CD4-positive, alpha-beta T cell (primary cell): ENCODE results near the gene ZNF593. TPM values are rescaled to one million over a fixed set of nuclear protein-coding genes. Genes with fewer than 3 reads are reported as not detected.

ENCODE experiments used
- ATAC-seq: fragments of 200-7000 bp; cut with Tn5 transposase; one replicate; pipeline ENCODE4 v1.10.0; 2022; ENCODE audit warnings: mild to moderate bottlenecking; ENCODE audit not compliant: poor library complexity
- CTCF ChIA-PET: fragments of 350-600 bp; sonication (Branson Sonifier 250); formaldehyde crosslinking; loops from one replicate; lab custom pipeline; 2021; ENCODE audit warnings: antibody characterized with exemption, inconsistent platforms; lab: Charles Lee
- POLR2A ChIA-PET: fragments of 350-600 bp; sonication (Branson Sonifier 250); formaldehyde crosslinking; loops from one replicate; lab custom pipeline; 2021; ENCODE audit warnings: antibody characterized with exemption, inconsistent platforms; lab: Charles Lee
- DNase-seq, 14 experiments: peaks; one replicate each; pipeline ENCODE4 v3.0.0-alpha.2; 2013 to 2020; ENCODE audit warnings: mixed read lengths in 2 of 14
- H3K27ac ChIP-seq, 2 donors: one replicate each; pipeline versions ENCODE4 v1.5.1 to v1.7.0; 2013; ENCODE audit warnings: low read length in 2 of 2, low read depth in 1 of 2, mild to moderate bottlenecking in 1 of 2
- H3K27me3 ChIP-seq, 2 experiments: 1 replicate in 1 of 2; 2 replicates in 1 of 2; pipeline versions ENCODE4 v1.6.1 to v1.7.0; 2013; ENCODE audit warnings: low read length in 2 of 2, control low read depth in 1 of 2, mild to moderate bottlenecking in 1 of 2, moderate library complexity in 1 of 2; ENCODE audit not compliant: insufficient read depth in 2 of 2, control insufficient read depth in 1 of 2
- H3K36me3 ChIP-seq: one replicate; pipeline ENCODE4 v1.6.1; 2013; ENCODE audit warnings: low read length, control low read depth; ENCODE audit not compliant: insufficient read depth
- H3K4me1 ChIP-seq: one replicate; pipeline ENCODE4 v1.6.1; 2013; ENCODE audit warnings: low read length, control low read depth; ENCODE audit not compliant: insufficient read depth
- H3K4me3 ChIP-seq: one replicate; pipeline ENCODE4 v1.5.1; 2013; ENCODE audit warnings: mild to moderate bottlenecking, low read length, moderate library complexity
- H3K9me3 ChIP-seq, 2 experiments: 1 replicate in 1 of 2; 2 replicates in 1 of 2; pipeline versions ENCODE4 v1.6.1 to v1.7.0; 2013; ENCODE audit warnings: low read length in 2 of 2, mild to moderate bottlenecking in 2 of 2, control low read depth in 1 of 2, moderate library complexity in 1 of 2; ENCODE audit not compliant: control insufficient read depth in 1 of 2, insufficient read depth in 1 of 2
- H3K27ac Mint-ChIP-seq: one replicate; pipeline ENCODE4 v1.8.0; 2020; ENCODE audit warnings: mixed read lengths
- H3K27me3 Mint-ChIP-seq: one replicate; pipeline ENCODE4 v1.8.0; 2021; ENCODE audit warnings: mixed read lengths
- H3K36me3 Mint-ChIP-seq: one replicate; pipeline ENCODE4 v1.8.0; 2021; ENCODE audit warnings: low read depth, mixed read lengths
- H3K4me1 Mint-ChIP-seq: one replicate; pipeline ENCODE4 v1.8.0; 2021; ENCODE audit warnings: low read depth, mixed read lengths
- H3K4me3 Mint-ChIP-seq: one replicate; pipeline ENCODE4 v1.8.0; 2020; ENCODE audit warnings: mild to moderate bottlenecking, mixed read lengths
- H3K9me3 Mint-ChIP-seq: one replicate; pipeline ENCODE4 v1.8.0; 2020; ENCODE audit warnings: mixed read lengths
- intact Hi-C, 2 experiments: fragments of 100-400 bp; cut with DNase I in 1 of 2; cut with micrococcal nuclease in 1 of 2; formaldehyde crosslinking; loops; one replicate each; pipeline versions ENCODE4 v1.15.1 to v1.9.0; 2023 to 2025; cut with DNase I, micrococcal nuclease
- total RNA-seq, 174 experiments: library from RNA in 2 of 174; stranded (reverse) in 2 of 174; gene quantifications; one replicate each; pipeline ENCODE4 v1.2.3 and lab custom pipeline; 2021 to 2026
- TF ChIP-seq, protein P1 (sequence below): fragments of 200-600 bp; IDR thresholded peaks from one replicate; pipeline ENCODE4 v1.8.0; 2022; ENCODE audit warnings: antibody characterized with exemption, mild to moderate bottlenecking

ZNF593 gene
- total RNA-seq, 2 experiments from 2014 or later: 5.0 to 6.6 TPM

DNA sequence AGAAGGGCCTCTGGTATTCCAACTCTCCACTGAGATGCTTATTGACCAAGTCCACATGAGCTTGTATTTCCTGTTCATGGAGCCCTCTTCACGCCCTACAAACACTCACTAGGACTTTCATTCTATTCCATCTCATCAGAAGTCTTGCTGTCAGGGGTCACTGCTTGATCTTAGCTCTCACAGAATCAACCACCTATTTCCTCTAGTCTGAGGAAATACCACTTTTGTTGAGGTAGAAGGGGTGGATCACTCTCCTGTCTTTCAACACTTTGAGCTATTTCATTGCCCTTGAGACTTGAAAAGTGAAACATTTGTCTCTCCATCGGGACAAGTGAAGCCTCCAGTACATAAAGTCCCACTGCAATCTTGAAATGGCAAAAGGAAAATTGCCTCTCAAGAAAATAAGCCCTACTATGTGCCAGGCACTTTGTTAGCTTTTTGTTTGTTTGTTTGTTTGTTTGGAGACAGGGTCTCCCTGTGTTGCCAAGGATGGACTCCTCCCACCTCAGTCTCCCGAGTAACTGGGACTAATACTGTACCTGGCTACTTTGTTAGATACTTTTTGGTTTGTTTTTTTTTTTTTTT, 30.6 kb upstream of the ZNF593 start:
- no peaks in the 10 kb centered on the region for H3K36me3 ChIP-seq
- ATAC-seq: peak; percentile 56
- intact Hi-C loops: no loop called here
- peaks cover 3% of the 10 kb centered on the region for H3K4me1 ChIP-seq
- no peaks in the 10 kb centered on the region for H3K9me3 ChIP-seq
- TF ChIP-seq, protein P1, sequence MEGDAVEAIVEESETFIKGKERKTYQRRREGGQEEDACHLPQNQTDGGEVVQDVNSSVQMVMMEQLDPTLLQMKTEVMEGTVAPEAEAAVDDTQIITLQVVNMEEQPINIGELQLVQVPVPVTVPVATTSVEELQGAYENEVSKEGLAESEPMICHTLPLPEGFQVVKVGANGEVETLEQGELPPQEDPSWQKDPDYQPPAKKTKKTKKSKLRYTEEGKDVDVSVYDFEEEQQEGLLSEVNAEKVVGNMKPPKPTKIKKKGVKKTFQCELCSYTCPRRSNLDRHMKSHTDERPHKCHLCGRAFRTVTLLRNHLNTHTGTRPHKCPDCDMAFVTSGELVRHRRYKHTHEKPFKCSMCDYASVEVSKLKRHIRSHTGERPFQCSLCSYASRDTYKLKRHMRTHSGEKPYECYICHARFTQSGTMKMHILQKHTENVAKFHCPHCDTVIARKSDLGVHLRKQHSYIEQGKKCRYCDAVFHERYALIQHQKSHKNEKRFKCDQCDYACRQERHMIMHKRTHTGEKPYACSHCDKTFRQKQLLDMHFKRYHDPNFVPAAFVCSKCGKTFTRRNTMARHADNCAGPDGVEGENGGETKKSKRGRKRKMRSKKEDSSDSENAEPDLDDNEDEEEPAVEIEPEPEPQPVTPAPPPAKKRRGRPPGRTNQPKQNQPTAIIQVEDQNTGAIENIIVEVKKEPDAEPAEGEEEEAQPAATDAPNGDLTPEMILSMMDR: no peak
- POLR2A ChIA-PET: interaction anchor here (0.7 to 2.4 kb wide), 5 partner anchors 11 to 333 kb away, joined by 3 to 22 read pairs (median 6); partner anchors contain the start of genes CEP85, HMGN2 and PDIK1L
- no peak overlapping the region for H3K4me3 ChIP-seq
- no peaks in the 10 kb centered on the region for H3K27me3 Mint-ChIP-seq
- no peak overlapping the region for H3K27ac ChIP-seq
- H3K4me1 Mint-ChIP-seq: peaks cover 14% of the 10 kb centered on the region
- no peaks in the 10 kb centered on the region for H3K36me3 Mint-ChIP-seq
- CTCF ChIA-PET: interaction anchor here (0.9 to 2.5 kb wide), 4 partner anchors 12 to 103 kb away, joined by 3 to 10 read pairs (median 4); no protein-coding TSS in a partner anchor
- H3K4me3 Mint-ChIP-seq: peak overlapping the region; percentile 43
- H3K27ac Mint-ChIP-seq: peak overlapping the region; percentile 57
- H3K27me3 ChIP-seq: no peaks in the 10 kb centered on the region
- H3K9me3 Mint-ChIP-seq: no peaks in the 10 kb centered on the region
- peak in 1 of 14 experiments; percentile 20 for DNase-seq

DNA sequence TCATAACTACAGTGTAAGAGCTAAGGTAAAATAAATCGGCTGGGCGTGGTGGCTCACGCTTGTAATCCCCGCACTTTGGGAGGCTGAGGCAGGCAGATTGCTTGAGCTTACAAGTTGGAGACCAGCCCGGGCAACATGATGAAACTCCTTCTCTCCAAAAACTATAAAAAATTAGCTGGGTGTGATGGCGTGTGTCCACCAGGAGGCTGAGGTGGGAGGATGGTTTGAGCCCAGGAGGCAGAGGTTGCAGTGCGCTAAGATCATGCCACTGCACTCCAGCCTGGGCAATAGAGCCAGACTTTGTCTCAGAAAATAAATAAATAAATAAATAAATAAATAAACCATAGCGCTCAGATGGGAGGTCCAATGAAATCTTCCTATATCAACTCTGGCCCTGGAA, 27.5 kb upstream of the ZNF593 start:
- H3K9me3 ChIP-seq: no peaks in the 10 kb centered on the region
- TF ChIP-seq, protein P1: no peak
- H3K27ac ChIP-seq: no peak overlapping the region
- DNase-seq (no peak), ATAC-seq (no peak)
- H3K4me1 ChIP-seq: peaks cover 12% of the 10 kb centered on the region
- H3K27ac Mint-ChIP-seq: no peak overlapping the region
- CTCF ChIA-PET: interaction anchor here (0.6 to 1.8 kb wide), 5 partner anchors 15 to 275 kb away, joined by 3 to 4 read pairs (median 3); no protein-coding TSS in a partner anchor
- H3K4me3 Mint-ChIP-seq: no peak overlapping the region
- H3K27me3 ChIP-seq: no peaks in the 10 kb centered on the region
- no peaks in the 10 kb centered on the region for H3K36me3 Mint-ChIP-seq
- H3K27me3 Mint-ChIP-seq: no peaks in the 10 kb centered on the region
- H3K4me3 ChIP-seq: no peak overlapping the region
- POLR2A ChIA-PET: interaction anchor here (0.9 to 1.3 kb wide), 2 partner anchors 12 to 16 kb away, joined by 3 to 11 read pairs; no protein-coding TSS in a partner anchor
- no peaks in the 10 kb centered on the region for H3K36me3 ChIP-seq
- intact Hi-C loops: loop anchor here in 1 of 2 experiments (2.0 kb wide), 1 partner anchor 13 kb away; no protein-coding TSS in a partner anchor
- H3K9me3 Mint-ChIP-seq: no peaks in the 10 kb centered on the region
- peaks cover 20% of the 10 kb centered on the region for H3K4me1 Mint-ChIP-seq

DNA sequence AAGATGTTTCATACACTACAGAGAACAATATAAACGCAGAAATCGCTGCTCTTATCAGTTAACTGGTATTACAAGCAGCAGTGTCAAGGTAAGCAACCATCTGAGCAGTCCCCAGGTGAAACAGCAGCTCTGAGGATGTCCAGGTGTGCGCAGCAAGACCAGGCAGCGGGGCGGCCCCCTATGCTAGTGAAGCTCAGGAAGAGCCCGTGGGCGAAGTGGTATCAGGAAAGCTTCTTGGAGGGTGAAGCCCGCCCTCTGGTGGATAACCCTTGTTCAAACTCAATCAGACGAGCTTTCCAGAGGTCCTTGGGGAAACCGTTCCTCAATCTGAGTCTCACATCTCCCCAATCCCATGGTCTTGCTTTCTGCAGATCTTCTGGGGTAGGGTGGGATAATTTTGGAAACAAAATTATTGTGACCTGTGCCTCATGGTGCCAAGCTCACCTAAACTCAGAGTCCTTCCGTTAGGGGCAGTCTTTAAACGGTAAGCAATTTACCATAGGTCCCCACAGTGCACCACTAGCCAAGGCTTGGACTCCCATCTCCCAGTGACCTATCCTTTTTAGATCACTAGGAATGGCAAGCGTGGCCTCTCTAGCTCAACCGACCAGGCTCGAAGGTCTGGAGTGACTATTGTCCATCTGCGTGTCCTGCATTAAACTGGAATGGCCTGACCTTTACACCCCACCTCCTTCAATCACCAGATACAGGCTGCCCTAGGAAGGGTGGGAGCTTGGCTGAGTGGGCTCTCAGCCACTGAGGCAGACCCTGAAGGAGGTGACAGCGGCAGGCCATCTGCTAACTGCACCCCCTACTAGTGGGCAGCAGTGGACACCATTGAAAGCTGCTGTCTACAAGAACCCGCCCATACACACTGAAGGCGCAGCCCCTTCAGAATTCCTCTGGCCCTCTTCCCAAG, 24.4 kb upstream of the ZNF593 start:
- ATAC-seq: peak; percentile 97
- Histone ChIP-seq H3K27me3 (no peaks in the 10 kb centered on the region), H3K27ac (no peak overlapping the region), H3K4me3 (no peak overlapping the region), H3K4me1 (peaks cover 9% of the 10 kb centered on the region), H3K9me3 (no peaks in the 10 kb centered on the region), H3K36me3 (no peaks in the 10 kb centered on the region)
- Mint-ChIP-seq H3K27me3 (no peaks in the 10 kb centered on the region), H3K9me3 (no peaks in the 10 kb centered on the region), H3K4me1 (peaks cover 6% of the 10 kb centered on the region), H3K36me3 (no peaks in the 10 kb centered on the region), H3K4me3 (no peak overlapping the region), H3K27ac (no peak overlapping the region)
- TF ChIP-seq, protein P1: peak; percentile 86
- ChIA-PET POLR2A (interaction anchor here (0.8 to 3.0 kb wide), 11 partner anchors 19 to 250 kb away, joined by 3 to 38 read pairs (median 5); partner anchors contain the start of genes CEP85, PDIK1L and ZNF593), CTCF (interaction anchor here (0.5 to 4.4 kb wide), 16 partner anchors 9 to 109 kb away, joined by 3 to 44 read pairs (median 12); partner anchors contain the start of genes CEP85, PDIK1L and ZNF593)
- intact Hi-C loops: loop anchor here (1.0 kb wide), 3 partner anchors 19 to 109 kb away; no protein-coding TSS in a partner anchor
- DNase-seq: peak; percentile 54 to 91 (median 74)
